Right lobe of liver (tissue), 4 donors: ENCODE data around the gene AP1B1.

ENCODE experiments used
- POLR2A ChIP-seq: fragments of 450-650 bp; IDR thresholded peaks from one replicate; pipeline ENCODE4 v1.6.1; 2017; ENCODE audit warnings: antibody characterized with exemption, mild to moderate bottlenecking
- TF ChIP-seq, protein P1 (sequence below), 4 donors: fragments of 200-600 bp in 3 of 4; fragments of 450-650 bp in 1 of 4; IDR thresholded peaks; one replicate each; pipeline versions ENCODE4 v1.5.1 to v1.8.0; 2016 to 2022; ENCODE audit warnings: antibody characterized with exemption in 4 of 4, mild to moderate bottlenecking in 2 of 4
- donor health status: DM: no; HTN: no; CAD: no.
- donor health status: DM: no; HTN: no; CAD: no.
- donor health status: DM: no; HTN: yes; CAD: no.

DNA sequence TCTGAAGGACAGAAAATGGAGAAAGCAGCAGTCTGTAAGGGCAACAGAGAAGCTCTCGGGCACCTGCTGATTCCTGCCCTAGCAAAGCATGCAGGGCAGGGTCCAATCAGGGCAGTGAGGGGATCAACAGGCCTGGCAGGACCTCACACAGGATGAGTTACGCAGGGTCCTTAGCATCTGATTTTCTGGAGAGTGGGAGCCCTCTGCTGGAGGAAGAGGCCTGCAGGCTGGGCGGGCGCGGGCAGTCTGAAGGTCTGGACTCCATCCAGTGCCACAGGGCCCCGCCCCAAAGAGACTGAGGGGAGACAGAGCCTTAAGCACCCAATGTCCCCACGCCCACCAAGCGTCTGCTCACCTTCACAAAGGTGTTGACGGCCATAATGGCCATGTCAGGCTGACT, 28.9 kb downstream of the AP1B1 start:
- no peak for TF ChIP-seq POLR2A
- TF ChIP-seq, protein P1, sequence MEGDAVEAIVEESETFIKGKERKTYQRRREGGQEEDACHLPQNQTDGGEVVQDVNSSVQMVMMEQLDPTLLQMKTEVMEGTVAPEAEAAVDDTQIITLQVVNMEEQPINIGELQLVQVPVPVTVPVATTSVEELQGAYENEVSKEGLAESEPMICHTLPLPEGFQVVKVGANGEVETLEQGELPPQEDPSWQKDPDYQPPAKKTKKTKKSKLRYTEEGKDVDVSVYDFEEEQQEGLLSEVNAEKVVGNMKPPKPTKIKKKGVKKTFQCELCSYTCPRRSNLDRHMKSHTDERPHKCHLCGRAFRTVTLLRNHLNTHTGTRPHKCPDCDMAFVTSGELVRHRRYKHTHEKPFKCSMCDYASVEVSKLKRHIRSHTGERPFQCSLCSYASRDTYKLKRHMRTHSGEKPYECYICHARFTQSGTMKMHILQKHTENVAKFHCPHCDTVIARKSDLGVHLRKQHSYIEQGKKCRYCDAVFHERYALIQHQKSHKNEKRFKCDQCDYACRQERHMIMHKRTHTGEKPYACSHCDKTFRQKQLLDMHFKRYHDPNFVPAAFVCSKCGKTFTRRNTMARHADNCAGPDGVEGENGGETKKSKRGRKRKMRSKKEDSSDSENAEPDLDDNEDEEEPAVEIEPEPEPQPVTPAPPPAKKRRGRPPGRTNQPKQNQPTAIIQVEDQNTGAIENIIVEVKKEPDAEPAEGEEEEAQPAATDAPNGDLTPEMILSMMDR (IDR thresholded peaks at IDR 0.05) = peak; percentile 59 to 87 (median 71)
